Measurements from ENCODE around the gene HOPX. TPM values are rescaled to one million over a fixed set of nuclear protein-coding genes. Genes with fewer than 3 reads are reported as not detected.
"Not testable (repeated sequence)": the region's sequence is repeated elsewhere in the genome, so short reads cannot be mapped to it uniquely, and the experiment has no call there.

The HOPX gene
- total RNA-seq, 2 experiments from 2014 or later = 22.1 to 25.2 TPM

- H3K27me3 Mint-ChIP-seq = peaks cover 10% of the 10 kb centered on the region
- peaks cover 6% of the 10 kb centered on the region for H3K4me1 Mint-ChIP-seq
- no peak overlapping the region for H3K27ac Mint-ChIP-seq
- ATAC-seq (ENCODE audit: low read depth) = no peak
- no peak for DNase-seq
- POLR2A ChIA-PET = no interaction called here
- H3K36me3 Mint-ChIP-seq = no peaks in the 10 kb centered on the region
- no peak overlapping the region for H3K4me3 Mint-ChIP-seq
- H3K9me3 Mint-ChIP-seq = no peaks in the 10 kb centered on the region
Observed at GRCh38 chr4:56699537-56700105, 18.5 kb upstream of the HOPX start.

- no peak for DNase-seq
- Mint-ChIP-seq H3K4me3 (no peak overlapping the region), H3K4me1 (peaks cover 6% of the 10 kb centered on the region), H3K27ac (no peak overlapping the region), H3K36me3 (no peaks in the 10 kb centered on the region), H3K9me3 (no peaks in the 10 kb centered on the region), H3K27me3 (peaks cover 10% of the 10 kb centered on the region)
- no peak for ATAC-seq (ENCODE audit: low read depth)
- POLR2A ChIA-PET = no interaction called here
Observed at GRCh38 chr4:56698329-56698728, 17.2 kb upstream of the HOPX start.

GRCh38 chr4:56696056-56696455 is 15.0 kb upstream of the HOPX start:
- Mint-ChIP-seq H3K27ac (no peak overlapping the region), H3K36me3 (no peaks in the 10 kb centered on the region), H3K27me3 (peaks cover 10% of the 10 kb centered on the region), H3K4me3 (no peak overlapping the region), H3K9me3 (no peaks in the 10 kb centered on the region), H3K4me1 (peaks cover 6% of the 10 kb centered on the region)
- POLR2A ChIA-PET = no interaction called here
- ATAC-seq (ENCODE audit: low read depth) (no peak), DNase-seq (no peak)

GRCh38 chr4:56693476-56693875 is 12.4 kb upstream of the HOPX start:
- POLR2A ChIA-PET; H3K27ac Mint-ChIP-seq; DNase-seq; ATAC-seq (ENCODE audit: low read depth); H3K36me3 Mint-ChIP-seq; H3K9me3 Mint-ChIP-seq; H3K4me1 Mint-ChIP-seq; H3K4me3 Mint-ChIP-seq: not testable (repeated sequence)
- H3K27me3 Mint-ChIP-seq = peaks cover 12% of the 10 kb centered on the region

GRCh38 chr4:56692576-56692975 is 11.5 kb upstream of the HOPX start:
- H3K4me1 Mint-ChIP-seq = peaks cover 6% of the 10 kb centered on the region
- H3K9me3 Mint-ChIP-seq = no peaks in the 10 kb centered on the region
- H3K27ac Mint-ChIP-seq = no peak overlapping the region
- no peaks in the 10 kb centered on the region for H3K36me3 Mint-ChIP-seq
- no peak for ATAC-seq (ENCODE audit: low read depth)
- no peak for DNase-seq
- H3K27me3 Mint-ChIP-seq = peaks cover 4% of the 10 kb centered on the region
- POLR2A ChIA-PET = no interaction called here
- no peak overlapping the region for H3K4me3 Mint-ChIP-seq

GRCh38 chr4:56691425-56691824 is 10.3 kb upstream of the HOPX start:
- H3K9me3 Mint-ChIP-seq = no peaks in the 10 kb centered on the region
- ATAC-seq (ENCODE audit: low read depth) = no peak
- DNase-seq = no peak
- POLR2A ChIA-PET = no interaction called here
- H3K4me1 Mint-ChIP-seq = no peaks in the 10 kb centered on the region
- no peak overlapping the region for H3K27ac Mint-ChIP-seq
- no peaks in the 10 kb centered on the region for H3K36me3 Mint-ChIP-seq
- H3K4me3 Mint-ChIP-seq = no peak overlapping the region
- peaks cover 4% of the 10 kb centered on the region for H3K27me3 Mint-ChIP-seq

GRCh38 chr4:56690393-56690792 is 9.3 kb upstream of the HOPX start:
- no peak overlapping the region for H3K27ac Mint-ChIP-seq
- no peak for ATAC-seq (ENCODE audit: low read depth)

GRCh38 chr4:56689201-56689969 is 8.3 kb upstream of the HOPX start:
- POLR2A ChIA-PET = no interaction called here
- H3K36me3 Mint-ChIP-seq = no peaks in the 10 kb centered on the region
- no peak for ATAC-seq (ENCODE audit: low read depth)
- H3K9me3 Mint-ChIP-seq = no peaks in the 10 kb centered on the region
- H3K4me1 Mint-ChIP-seq = no peaks in the 10 kb centered on the region
- no peak overlapping the region for H3K4me3 Mint-ChIP-seq
- peaks cover 12% of the 10 kb centered on the region for H3K27me3 Mint-ChIP-seq
- DNase-seq = no peak
- H3K27ac Mint-ChIP-seq = no peak overlapping the region

More at GRCh38 chr4:56690393-56690792, 9.3 kb upstream of the HOPX start:
- no peaks in the 10 kb centered on the region for H3K36me3 Mint-ChIP-seq
- no peak overlapping the region for H3K4me3 Mint-ChIP-seq
- H3K9me3 Mint-ChIP-seq = no peaks in the 10 kb centered on the region
- H3K27me3 Mint-ChIP-seq = peaks cover 4% of the 10 kb centered on the region
- no peak for DNase-seq
- H3K4me1 Mint-ChIP-seq = no peaks in the 10 kb centered on the region
- POLR2A ChIA-PET = no interaction called here

- H3K36me3 Mint-ChIP-seq = no peaks in the 10 kb centered on the region
- POLR2A ChIA-PET = no interaction called here
Observed at GRCh38 chr4:56688094-56688647, 7.1 kb upstream of the HOPX start.

GRCh38 chr4:56686537-56687231 is 5.6 kb upstream of the HOPX start:
- Mint-ChIP-seq H3K4me3 (no peak overlapping the region), H3K9me3 (no peaks in the 10 kb centered on the region), H3K27ac (no peak overlapping the region), H3K36me3 (no peaks in the 10 kb centered on the region), H3K4me1 (peaks cover 4% of the 10 kb centered on the region), H3K27me3 (peaks cover 31% of the 10 kb centered on the region)
- ATAC-seq (ENCODE audit: low read depth) (no peak), DNase-seq (no peak)
- POLR2A ChIA-PET = no interaction called here

More at GRCh38 chr4:56688094-56688647, 7.1 kb upstream of the HOPX start:
- H3K9me3 Mint-ChIP-seq = no peaks in the 10 kb centered on the region
- H3K27ac Mint-ChIP-seq = no peak overlapping the region
- no peak overlapping the region for H3K4me3 Mint-ChIP-seq
- H3K27me3 Mint-ChIP-seq = peaks cover 24% of the 10 kb centered on the region
- no peaks in the 10 kb centered on the region for H3K4me1 Mint-ChIP-seq
- ATAC-seq (ENCODE audit: low read depth) = no peak
- DNase-seq = no peak

GRCh38 chr4:56684320-56685050 is 3.4 kb upstream of the HOPX start:
- POLR2A ChIA-PET = no interaction called here

GRCh38 chr4:56683455-56683854 is 2.4 kb upstream of the HOPX start:
- ATAC-seq (ENCODE audit: low read depth) (no peak), DNase-seq (no peak)
- POLR2A ChIA-PET = no interaction called here
- peaks cover 48% of the 10 kb centered on the region for H3K27me3 Mint-ChIP-seq
- no peak overlapping the region for H3K27ac Mint-ChIP-seq
- H3K36me3 Mint-ChIP-seq = no peaks in the 10 kb centered on the region
- peaks cover 11% of the 10 kb centered on the region for H3K4me1 Mint-ChIP-seq
- H3K4me3 Mint-ChIP-seq = no peak overlapping the region
- no peaks in the 10 kb centered on the region for H3K9me3 Mint-ChIP-seq

More at GRCh38 chr4:56684320-56685050, 3.4 kb upstream of the HOPX start:
- Mint-ChIP-seq H3K36me3 (no peaks in the 10 kb centered on the region), H3K4me3 (no peak overlapping the region), H3K27me3 (peaks cover 46% of the 10 kb centered on the region), H3K4me1 (peaks cover 11% of the 10 kb centered on the region), H3K9me3 (no peaks in the 10 kb centered on the region), H3K27ac (no peak overlapping the region)
- DNase-seq (no peak), ATAC-seq (ENCODE audit: low read depth) (no peak)

GRCh38 chr4:56681853-56682525 is 893 bp upstream of the HOPX start:
- Mint-ChIP-seq H3K36me3 (no peaks in the 10 kb centered on the region), H3K4me3 (peak overlapping the region; percentile 41), H3K4me1 (peaks cover 11% of the 10 kb centered on the region), H3K27ac (no peak overlapping the region), H3K9me3 (no peaks in the 10 kb centered on the region), H3K27me3 (peaks cover 51% of the 10 kb centered on the region)
- no peak for ATAC-seq (ENCODE audit: low read depth)
- POLR2A ChIA-PET = no interaction called here
- no peak for DNase-seq
